ENCODE results near the gene NRG4.
"Not testable (repeated sequence)": the region's sequence is repeated elsewhere in the genome, so short reads cannot be mapped to it uniquely, and the experiment has no call there.

NRG4 gene

GRCh38 chr15:76024021-76024768 lies 12.0 kb upstream of the NRG4 start:
- Histone ChIP-seq H4K20me1 (ENCODE audit: insufficient read depth, low read length) (no peaks in the 10 kb centered on the region), H3K9me3 (ENCODE audit: low read length) (peaks cover 9% of the 10 kb centered on the region; the same call in 1 of the 2 replicates), H3K4me2 (ENCODE audit: low read length) (no peak overlapping the region)

GRCh38 chr15:76013470-76013869 lies 1.2 kb upstream of the NRG4 start:
- not testable (repeated sequence) for H3K9me3 ChIP-seq (ENCODE audit: low read length); H3F3A ChIP-seq (ENCODE audit: insufficient read depth, low read length); H3K27me3 ChIP-seq (ENCODE audit: insufficient read depth, low read length); H2AFZ ChIP-seq (ENCODE audit: low read length); H3K4me2 ChIP-seq (ENCODE audit: low read length); H3K4me1 ChIP-seq (ENCODE audit: insufficient read depth, low read length, severe bottlenecking); H3K27ac ChIP-seq (ENCODE audit: low read depth, low read length, poor library complexity, severe bottlenecking); H3K4me3 ChIP-seq (ENCODE audit: low read depth, low read length, poor library complexity, severe bottlenecking); H3K9me2 ChIP-seq (ENCODE audit: low read depth, low read length); H4K20me1 ChIP-seq (ENCODE audit: insufficient read depth, low read length); H3K79me2 ChIP-seq (ENCODE audit: insufficient read depth, low read length); H3K36me3 ChIP-seq (ENCODE audit: insufficient read depth, low read length); H3K9ac ChIP-seq (ENCODE audit: low read length)

More at GRCh38 chr15:76024021-76024768, 12.0 kb upstream of the NRG4 start:
- no peaks in the 10 kb centered on the region for H3K9me2 ChIP-seq (ENCODE audit: low read depth, low read length)
- no peak overlapping the region for H3K9ac ChIP-seq (ENCODE audit: low read length)
- no peaks in the 10 kb centered on the region for H3K27me3 ChIP-seq (ENCODE audit: insufficient read depth, low read length)
- TF ChIP-seq EZH2 (IDR thresholded peaks at IDR 0.05; ENCODE audit: borderline replicate concordance, low read length) (no peak), CTCF (IDR thresholded peaks at IDR 0.05; ENCODE audit: low read length) (no peak)
- no peaks in the 10 kb centered on the region for H3K79me2 ChIP-seq (ENCODE audit: insufficient read depth, low read length)
- no peak overlapping the region for H3K4me3 ChIP-seq (ENCODE audit: low read depth, low read length, poor library complexity, severe bottlenecking)
- H3K36me3 ChIP-seq (ENCODE audit: insufficient read depth, low read length) = no peaks in the 10 kb centered on the region
- no peak overlapping the region for H2AFZ ChIP-seq (ENCODE audit: low read length)
- no peaks in the 10 kb centered on the region for H3K4me1 ChIP-seq (ENCODE audit: insufficient read depth, low read length, severe bottlenecking)
- no peaks in the 10 kb centered on the region for H3F3A ChIP-seq (ENCODE audit: insufficient read depth, low read length)
- no peak overlapping the region for H3K27ac ChIP-seq (ENCODE audit: low read depth, low read length, poor library complexity, severe bottlenecking)

- no peaks in the 10 kb centered on the region for H3F3A ChIP-seq (ENCODE audit: insufficient read depth, low read length)
- H3K9me3 ChIP-seq (ENCODE audit: low read length) = no peaks in the 10 kb centered on the region
- no peak overlapping the region for H3K4me3 ChIP-seq (ENCODE audit: low read depth, low read length, poor library complexity, severe bottlenecking)
- H3K9me2 ChIP-seq (ENCODE audit: low read depth, low read length) = no peaks in the 10 kb centered on the region
- no peaks in the 10 kb centered on the region for H3K79me2 ChIP-seq (ENCODE audit: insufficient read depth, low read length)
- H3K27me3 ChIP-seq (ENCODE audit: insufficient read depth, low read length) = no peaks in the 10 kb centered on the region
- no peaks in the 10 kb centered on the region for H4K20me1 ChIP-seq (ENCODE audit: insufficient read depth, low read length)
- no peaks in the 10 kb centered on the region for H3K36me3 ChIP-seq (ENCODE audit: insufficient read depth, low read length)
- H2AFZ ChIP-seq (ENCODE audit: low read length) = no peak overlapping the region
- no peak for TF ChIP-seq EZH2 (IDR thresholded peaks at IDR 0.05; ENCODE audit: borderline replicate concordance, low read length)
- no peak for TF ChIP-seq CTCF (IDR thresholded peaks at IDR 0.05; ENCODE audit: low read length)
- H3K9ac ChIP-seq (ENCODE audit: low read length) = no peak overlapping the region
- H3K27ac ChIP-seq (ENCODE audit: low read depth, low read length, poor library complexity, severe bottlenecking) = no peak overlapping the region
- no peak overlapping the region for H3K4me2 ChIP-seq (ENCODE audit: low read length)
- no peaks in the 10 kb centered on the region for H3K4me1 ChIP-seq (ENCODE audit: insufficient read depth, low read length, severe bottlenecking)
Observed at GRCh38 chr15:76010613-76011012, 1.6 kb downstream of the NRG4 start.

Data from OCI-LY1 (cell line).